Measurements from ENCODE around the gene ALPL. TPM values are rescaled to one million over a fixed set of nuclear protein-coding genes. Genes with fewer than 3 reads are reported as not detected.

ALPL gene
- total and polyA plus RNA-seq, 9 donors: 1.2 to 4.7 (median 3.4) TPM

GRCh38 chr1:21503706-21504377 is 5.4 kb upstream of the ALPL start:
- 58% methylated on average over 5 of the region's 7 CpGs for WGBS (ENCODE audit: insufficient coverage)
- DNase-seq: peak; percentile 4
- Histone ChIP-seq H3K27ac (ENCODE audit: low read length) (no peak overlapping the region), H3K9me3 (replicated peaks; ENCODE audit: control insufficient read depth, low read depth, low read length) (no peaks in the 10 kb centered on the region), H3K27me3 (ENCODE audit: control insufficient read depth, insufficient read depth, low read length) (peaks cover 26% of the 10 kb centered on the region), H3K36me3 (ENCODE audit: control insufficient read depth, insufficient read depth, low read length) (no peaks in the 10 kb centered on the region), H3K4me3 (ENCODE audit: low read length) (no peak overlapping the region), H3K4me1 (ENCODE audit: control insufficient read depth, insufficient read depth, low read length) (peaks cover 1% of the 10 kb centered on the region)

DNA sequence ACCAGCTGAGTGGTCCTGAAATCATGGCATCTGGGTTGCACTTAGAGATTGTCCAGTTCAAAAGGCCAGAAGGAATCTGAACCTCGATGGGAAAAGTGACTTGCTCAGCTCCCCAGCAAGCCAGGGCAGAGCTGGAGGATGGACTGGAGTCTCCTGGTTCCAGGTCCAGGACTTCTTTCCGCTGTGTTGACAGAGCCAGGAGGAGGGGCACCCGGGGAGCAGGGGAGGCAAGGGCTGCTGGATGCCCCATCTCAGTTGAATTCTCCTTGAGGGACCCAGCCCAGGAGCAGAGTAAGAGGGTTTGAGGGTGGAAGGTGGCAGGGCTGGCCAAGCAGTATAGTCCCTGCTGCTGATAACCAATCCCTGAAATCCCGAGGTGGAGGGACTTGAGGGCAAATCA is 2.4 kb upstream of the ALPL start:
- Histone ChIP-seq H3K27me3 (ENCODE audit: control insufficient read depth, insufficient read depth, low read length) (peaks cover 54% of the 10 kb centered on the region), H3K9me3 (replicated peaks; ENCODE audit: control insufficient read depth, low read depth, low read length) (no peaks in the 10 kb centered on the region), H3K4me1 (ENCODE audit: control insufficient read depth, insufficient read depth, low read length) (peaks cover 9% of the 10 kb centered on the region), H3K4me3 (ENCODE audit: low read length) (no peak overlapping the region), H3K36me3 (ENCODE audit: control insufficient read depth, insufficient read depth, low read length) (no peaks in the 10 kb centered on the region), H3K27ac (ENCODE audit: low read length) (no peak overlapping the region)
- 59% methylated on average over 3 of the region's 4 CpGs for WGBS (ENCODE audit: insufficient coverage)
- DNase-seq: no peak

GRCh38 chr1:21507511-21508270 is 1.5 kb upstream of the ALPL start:
- no peak overlapping the region for H3K4me3 ChIP-seq (ENCODE audit: low read length)
- no peaks in the 10 kb centered on the region for H3K36me3 ChIP-seq (ENCODE audit: control insufficient read depth, insufficient read depth, low read length)
- DNase-seq: no peak
- WGBS (ENCODE audit: insufficient coverage): no CpG with 5 or more reads among the region's 1 CpG
- peaks cover 62% of the 10 kb centered on the region for H3K27me3 ChIP-seq (ENCODE audit: control insufficient read depth, insufficient read depth, low read length)
- H3K4me1 ChIP-seq (ENCODE audit: control insufficient read depth, insufficient read depth, low read length): peaks cover 11% of the 10 kb centered on the region
- no peaks in the 10 kb centered on the region for H3K9me3 ChIP-seq (replicated peaks; ENCODE audit: control insufficient read depth, low read depth, low read length)
- H3K27ac ChIP-seq (ENCODE audit: low read length): no peak overlapping the region

- Histone ChIP-seq H3K4me3 (ENCODE audit: low read length) (no peak overlapping the region), H3K27ac (ENCODE audit: low read length) (no peak overlapping the region), H3K9me3 (replicated peaks; ENCODE audit: control insufficient read depth, low read depth, low read length) (no peaks in the 10 kb centered on the region), H3K4me1 (ENCODE audit: control insufficient read depth, insufficient read depth, low read length) (peaks cover 11% of the 10 kb centered on the region), H3K27me3 (ENCODE audit: control insufficient read depth, insufficient read depth, low read length) (peaks cover 65% of the 10 kb centered on the region), H3K36me3 (ENCODE audit: control insufficient read depth, insufficient read depth, low read length) (no peaks in the 10 kb centered on the region)
- DNase-seq: peak; percentile 54
- whole genome bisulfite sequencing (ENCODE audit: insufficient coverage): 4% methylated on average over 18 of the region's 45 CpGs
Measured at GRCh38 chr1:21508580-21509350, 458 bp upstream of the ALPL start.

GRCh38 chr1:21510113-21510493 is 880 bp downstream of the ALPL start:
- H3K4me3 ChIP-seq (ENCODE audit: low read length): no peak overlapping the region
- no peak overlapping the region for H3K27ac ChIP-seq (ENCODE audit: low read length)
- no peaks in the 10 kb centered on the region for H3K36me3 ChIP-seq (ENCODE audit: control insufficient read depth, insufficient read depth, low read length)
- DNase-seq: no peak
- H3K4me1 ChIP-seq (ENCODE audit: control insufficient read depth, insufficient read depth, low read length): peaks cover 11% of the 10 kb centered on the region
- H3K27me3 ChIP-seq (ENCODE audit: control insufficient read depth, insufficient read depth, low read length): peaks cover 74% of the 10 kb centered on the region
- no peaks in the 10 kb centered on the region for H3K9me3 ChIP-seq (replicated peaks; ENCODE audit: control insufficient read depth, low read depth, low read length)
- WGBS (ENCODE audit: insufficient coverage): 37% methylated on average over 4 of the region's 12 CpGs

GRCh38 chr1:21510885-21511578 is 1.8 kb downstream of the ALPL start:
- H3K27ac ChIP-seq (ENCODE audit: low read length): no peak overlapping the region
- H3K4me1 ChIP-seq (ENCODE audit: control insufficient read depth, insufficient read depth, low read length): peaks cover 11% of the 10 kb centered on the region
- 80% methylated on average over 6 of the region's 9 CpGs for WGBS (ENCODE audit: insufficient coverage)
- DNase-seq: no peak
- H3K27me3 ChIP-seq (ENCODE audit: control insufficient read depth, insufficient read depth, low read length): peaks cover 72% of the 10 kb centered on the region
- no peaks in the 10 kb centered on the region for H3K36me3 ChIP-seq (ENCODE audit: control insufficient read depth, insufficient read depth, low read length)
- no peak overlapping the region for H3K4me3 ChIP-seq (ENCODE audit: low read length)
- no peaks in the 10 kb centered on the region for H3K9me3 ChIP-seq (replicated peaks; ENCODE audit: control insufficient read depth, low read depth, low read length)

GRCh38 chr1:21511579-21512522 is 2.6 kb downstream of the ALPL start:
- 15% methylated on average over 3 of the region's 11 CpGs for WGBS (ENCODE audit: insufficient coverage)
- Histone ChIP-seq H3K27me3 (ENCODE audit: control insufficient read depth, insufficient read depth, low read length) (peaks cover 66% of the 10 kb centered on the region), H3K27ac (ENCODE audit: low read length) (no peak overlapping the region), H3K4me3 (ENCODE audit: low read length) (no peak overlapping the region), H3K4me1 (ENCODE audit: control insufficient read depth, insufficient read depth, low read length) (peaks cover 11% of the 10 kb centered on the region), H3K9me3 (replicated peaks; ENCODE audit: control insufficient read depth, low read depth, low read length) (no peaks in the 10 kb centered on the region), H3K36me3 (ENCODE audit: control insufficient read depth, insufficient read depth, low read length) (no peaks in the 10 kb centered on the region)
- DNase-seq: peak; percentile 72

DNA sequence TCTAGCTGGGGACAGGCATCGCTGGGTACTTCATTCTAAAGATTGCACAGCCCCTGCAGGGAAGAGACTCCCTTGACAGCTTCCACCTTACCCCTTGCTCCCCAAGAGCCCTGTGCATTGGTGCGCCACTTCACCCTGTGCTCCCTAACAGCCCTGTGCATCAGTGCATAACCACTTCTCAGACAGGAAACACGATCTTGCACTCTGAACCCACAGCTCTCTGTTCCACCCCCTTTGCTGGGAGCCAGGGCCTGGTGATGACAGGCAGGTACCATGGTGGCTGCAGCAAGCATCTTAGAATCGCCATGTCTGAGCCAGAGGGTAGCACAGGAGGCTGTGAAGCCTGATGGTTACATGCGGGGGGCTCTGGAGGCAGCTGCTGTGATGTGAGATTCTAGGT is 5.0 kb downstream of the ALPL start:
- Histone ChIP-seq H3K36me3 (ENCODE audit: control insufficient read depth, insufficient read depth, low read length) (no peaks in the 10 kb centered on the region), H3K27ac (ENCODE audit: low read length) (no peak overlapping the region)
- WGBS (ENCODE audit: insufficient coverage): 55% methylated on average over 4 of the region's 5 CpGs

GRCh38 chr1:21517161-21517589 is 8.0 kb downstream of the ALPL start:
- no peak for DNase-seq
- no peak overlapping the region for H3K4me3 ChIP-seq (ENCODE audit: low read length)
- H3K36me3 ChIP-seq (ENCODE audit: control insufficient read depth, insufficient read depth, low read length): no peaks in the 10 kb centered on the region
- H3K9me3 ChIP-seq (replicated peaks; ENCODE audit: control insufficient read depth, low read depth, low read length): no peaks in the 10 kb centered on the region
- H3K4me1 ChIP-seq (ENCODE audit: control insufficient read depth, insufficient read depth, low read length): peaks cover 3% of the 10 kb centered on the region
- peaks cover 18% of the 10 kb centered on the region for H3K27me3 ChIP-seq (ENCODE audit: control insufficient read depth, insufficient read depth, low read length)
- 83% methylated on average over 1 of the region's 3 CpGs for WGBS (ENCODE audit: insufficient coverage)
- no peak overlapping the region for H3K27ac ChIP-seq (ENCODE audit: low read length)

More for the DNA sequence above, 5.0 kb downstream of the ALPL start:
- H3K27me3 ChIP-seq (ENCODE audit: control insufficient read depth, insufficient read depth, low read length): peaks cover 47% of the 10 kb centered on the region
- H3K9me3 ChIP-seq (replicated peaks; ENCODE audit: control insufficient read depth, low read depth, low read length): no peaks in the 10 kb centered on the region
- H3K4me1 ChIP-seq (ENCODE audit: control insufficient read depth, insufficient read depth, low read length): peaks cover 8% of the 10 kb centered on the region
- no peak overlapping the region for H3K4me3 ChIP-seq (ENCODE audit: low read length)
- no peak for DNase-seq
